ELR (cell line): ENCODE measurements around the gene DRD2.

Source experiments
- DNase-seq: peaks from one replicate; pipeline ENCODE4 v3.0.0-alpha.2; 2015; ENCODE audit warnings: low read depth

Gene DRD2

GRCh38 chr11:113372309-113372708 is 102.9 kb downstream of the DRD2 start:
- peak; percentile 31 for DNase-seq

GRCh38 chr11:113370634-113371033 is 104.6 kb downstream of the DRD2 start:
- DNase-seq, result no peak

DNA sequence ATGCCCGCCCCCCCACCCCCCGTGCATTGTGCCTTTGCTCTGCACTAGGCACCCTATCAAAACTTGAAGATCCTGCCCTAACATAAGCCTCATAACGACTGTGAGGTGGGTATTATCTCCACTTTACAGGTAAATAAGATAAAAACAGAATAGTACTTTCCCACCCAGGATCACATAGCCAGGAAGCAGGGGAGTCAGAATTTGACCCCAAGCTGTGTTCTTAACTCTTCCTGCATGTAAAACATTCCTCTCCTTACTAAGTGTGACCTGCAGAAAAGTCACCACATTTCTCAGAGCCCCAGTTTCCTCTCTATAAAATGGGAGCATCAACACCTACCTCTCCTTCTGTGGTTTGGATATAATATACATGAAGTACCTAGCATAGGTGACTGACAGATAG is 105.8 kb downstream of the DRD2 start:
- no peak for DNase-seq

- no peak for DNase-seq
Measured at GRCh38 chr11:113365895-113366294, 109.3 kb downstream of the DRD2 start.

- no peak for DNase-seq
Measured at GRCh38 chr11:113363996-113364641, 111.1 kb downstream of the DRD2 start.

- no peak for DNase-seq
Measured at GRCh38 chr11:113363406-113363805, 111.8 kb downstream of the DRD2 start.
